ENCODE results near the gene ODC1. TPM values are rescaled to one million over a fixed set of nuclear protein-coding genes. Genes with fewer than 3 reads are reported as not detected.
A peak's percentile ranks its signal among the peaks of the same experiment; 100 is the strongest.
"Not testable (repeated sequence)": the region's sequence is repeated elsewhere in the genome, so short reads cannot be mapped to it uniquely, and the experiment has no call there.

Gene ODC1
- total RNA-seq = 10 to 100 TPM; 72.0 to 73.5 TPM

- Mint-ChIP-seq H3K27me3 (ENCODE audit: low read depth) (no peaks in the 10 kb centered on the region), H3K9me3 (no peaks in the 10 kb centered on the region), H3K36me3 (ENCODE audit: insufficient read depth in 2 of 2) (peaks cover 9 to 13% of the 10 kb centered on the region in 2 donors), H3K4me1 (ENCODE audit: low read depth) (peaks cover 64% of the 10 kb centered on the region), H3K4me3 (peak within 1 kb of the TSS; percentile 86 to 90), H3K27ac (peak within 1 kb of the TSS; percentile 85)
- DNase-seq = peak; percentile 93 to 95
- ATAC-seq (replicated peaks in 1 of 2) = peak; percentile 75 to 78
These were observed at the start of gene ODC1 for GRCh38 chr2:10447895-10448575. Gene ODC1 (minus strand): TSS chr2:10448327. CDS start chr2:10445032, 3,295 bp downstream.

GRCh38 chr2:10497797-10498251 lies 49.7 kb upstream of the ODC1 start:
- ATAC-seq (replicated peaks in 1 of 2) (peak; percentile 46 to 59), DNase-seq (peak; percentile 57 to 67)
- H3K4me3 Mint-ChIP-seq = peak overlapping the region in 1 of 2 donors; percentile 32
- no peaks in the 10 kb centered on the region for H3K36me3 Mint-ChIP-seq (ENCODE audit: insufficient read depth in 2 of 2)
- H3K9me3 Mint-ChIP-seq = no peaks in the 10 kb centered on the region
- H3K27me3 Mint-ChIP-seq (ENCODE audit: low read depth) = peaks cover 16% of the 10 kb centered on the region
- H3K4me1 Mint-ChIP-seq (ENCODE audit: low read depth) = peaks cover 17% of the 10 kb centered on the region
- H3K27ac Mint-ChIP-seq = no peak overlapping the region

- peaks cover 0 to 4% of the 10 kb centered on the region in 2 donors for H3K9me3 Mint-ChIP-seq
- DNase-seq (no peak), ATAC-seq (replicated peaks in 1 of 2) (no peak)
- H3K4me1 Mint-ChIP-seq (ENCODE audit: low read depth) = peaks cover 17% of the 10 kb centered on the region
- no peak overlapping the region for H3K27ac Mint-ChIP-seq
- peaks cover 0 to 6% of the 10 kb centered on the region in 2 donors for H3K36me3 Mint-ChIP-seq (ENCODE audit: insufficient read depth in 2 of 2)
- H3K27me3 Mint-ChIP-seq (ENCODE audit: low read depth) = peaks cover 13% of the 10 kb centered on the region
- no peak overlapping the region for H3K4me3 Mint-ChIP-seq
These were observed 47.8 kb upstream of the ODC1 start for GRCh38 chr2:10495988-10496313.

- no peak for ATAC-seq (replicated peaks in 1 of 2)
- no peak overlapping the region for H3K27ac Mint-ChIP-seq
These were observed 47.3 kb upstream of the ODC1 start for GRCh38 chr2:10495311-10495987.

GRCh38 chr2:10494351-10495066 lies 46.4 kb upstream of the ODC1 start:
- Mint-ChIP-seq H3K27ac (no peak overlapping the region), H3K4me1 (ENCODE audit: low read depth) (peaks cover 17% of the 10 kb centered on the region), H3K27me3 (ENCODE audit: low read depth) (peaks cover 15% of the 10 kb centered on the region), H3K9me3 (peaks cover 0 to 4% of the 10 kb centered on the region in 2 donors), H3K4me3 (no peak overlapping the region), H3K36me3 (ENCODE audit: insufficient read depth in 2 of 2) (peaks cover 0 to 8% of the 10 kb centered on the region in 2 donors)
- no peak for DNase-seq
- no peak for ATAC-seq (replicated peaks in 1 of 2)

More at GRCh38 chr2:10495311-10495987, 47.3 kb upstream of the ODC1 start:
- DNase-seq = no peak
- Mint-ChIP-seq H3K36me3 (ENCODE audit: insufficient read depth in 2 of 2) (peaks cover 0 to 8% of the 10 kb centered on the region in 2 donors), H3K4me1 (ENCODE audit: low read depth) (peaks cover 17% of the 10 kb centered on the region), H3K27me3 (ENCODE audit: low read depth) (peaks cover 15% of the 10 kb centered on the region), H3K9me3 (peaks cover 0 to 4% of the 10 kb centered on the region in 2 donors), H3K4me3 (no peak overlapping the region)

- H3K36me3 Mint-ChIP-seq (ENCODE audit: insufficient read depth in 2 of 2) = peaks cover 0 to 8% of the 10 kb centered on the region in 2 donors
- H3K4me1 Mint-ChIP-seq (ENCODE audit: low read depth) = peaks cover 19% of the 10 kb centered on the region
- peak; percentile 85 to 88 for DNase-seq
- peaks cover 17% of the 10 kb centered on the region for H3K27me3 Mint-ChIP-seq (ENCODE audit: low read depth)
- ATAC-seq (replicated peaks in 1 of 2) = peak; percentile 97 to 98
- H3K4me3 Mint-ChIP-seq = peak overlapping the region in 1 of 2 donors; percentile 37
- peaks cover 0 to 4% of the 10 kb centered on the region in 2 donors for H3K9me3 Mint-ChIP-seq
- H3K27ac Mint-ChIP-seq = peak overlapping the region; percentile 13
These were observed 45.6 kb upstream of the ODC1 start for GRCh38 chr2:10493634-10494281.

- ATAC-seq (replicated peaks in 1 of 2) (peak in 1 of 2 donors; percentile 2), DNase-seq (no peak)
- Mint-ChIP-seq H3K27ac (peak overlapping the region; percentile 13), H3K4me1 (ENCODE audit: low read depth) (peaks cover 25% of the 10 kb centered on the region), H3K9me3 (peaks cover 0 to 4% of the 10 kb centered on the region in 2 donors), H3K36me3 (ENCODE audit: insufficient read depth in 2 of 2) (peaks cover 0 to 8% of the 10 kb centered on the region in 2 donors), H3K4me3 (peak overlapping the region in 1 of 2 donors; percentile 37), H3K27me3 (ENCODE audit: low read depth) (peaks cover 23% of the 10 kb centered on the region)
These were observed 45.0 kb upstream of the ODC1 start for GRCh38 chr2:10493075-10493633.

GRCh38 chr2:10490806-10491291 lies 42.7 kb upstream of the ODC1 start:
- peaks cover 0 to 8% of the 10 kb centered on the region in 2 donors for H3K36me3 Mint-ChIP-seq (ENCODE audit: insufficient read depth in 2 of 2)
- H3K27me3 Mint-ChIP-seq (ENCODE audit: low read depth) = peaks cover 21% of the 10 kb centered on the region
- no peak for DNase-seq
- H3K27ac Mint-ChIP-seq = no peak overlapping the region
- H3K4me3 Mint-ChIP-seq = no peak overlapping the region
- ATAC-seq (replicated peaks in 1 of 2) = no peak
- peaks cover 0 to 4% of the 10 kb centered on the region in 2 donors for H3K9me3 Mint-ChIP-seq
- H3K4me1 Mint-ChIP-seq (ENCODE audit: low read depth) = peaks cover 27% of the 10 kb centered on the region

GRCh38 chr2:10489842-10490555 lies 41.9 kb upstream of the ODC1 start:
- ATAC-seq (replicated peaks in 1 of 2) (no peak), DNase-seq (no peak)
- Mint-ChIP-seq H3K27me3 (ENCODE audit: low read depth) (peaks cover 21% of the 10 kb centered on the region), H3K4me3 (no peak overlapping the region), H3K36me3 (ENCODE audit: insufficient read depth in 2 of 2) (peaks cover 0 to 8% of the 10 kb centered on the region in 2 donors), H3K4me1 (ENCODE audit: low read depth) (peaks cover 24% of the 10 kb centered on the region), H3K9me3 (peaks cover 0 to 4% of the 10 kb centered on the region in 2 donors), H3K27ac (no peak overlapping the region)

GRCh38 chr2:10488142-10488541 lies 40.0 kb upstream of the ODC1 start:
- not testable (repeated sequence) for H3K36me3 Mint-ChIP-seq (ENCODE audit: insufficient read depth in 2 of 2); H3K9me3 Mint-ChIP-seq; DNase-seq; H3K4me3 Mint-ChIP-seq; H3K27ac Mint-ChIP-seq; ATAC-seq (replicated peaks in 1 of 2)
- H3K27me3 Mint-ChIP-seq (ENCODE audit: low read depth) = peaks cover 21% of the 10 kb centered on the region
- peaks cover 10% of the 10 kb centered on the region for H3K4me1 Mint-ChIP-seq (ENCODE audit: low read depth)

GRCh38 chr2:10487741-10488104 lies 39.6 kb upstream of the ODC1 start:
- not testable (repeated sequence) for H3K4me3 Mint-ChIP-seq; H3K4me1 Mint-ChIP-seq (ENCODE audit: low read depth); H3K9me3 Mint-ChIP-seq; DNase-seq; ATAC-seq (replicated peaks in 1 of 2); H3K27ac Mint-ChIP-seq; H3K36me3 Mint-ChIP-seq (ENCODE audit: insufficient read depth in 2 of 2)
- peaks cover 21% of the 10 kb centered on the region for H3K27me3 Mint-ChIP-seq (ENCODE audit: low read depth)

Measured in activated T-cell treated with anti-CD3 and anti-CD28 coated beads, Interleukin-2, amount 50 U/mL, for 72 hours (primary cell).